Subcutaneous abdominal adipose tissue (tissue), 5 donors: ENCODE data around the gene NEUROG1.
"Not testable (repeated sequence)": the region's sequence is repeated elsewhere in the genome, so short reads cannot be mapped to it uniquely, and the experiment has no call there.

Experiments used
- H3K27ac ChIP-seq: one replicate; pipeline ENCODE4 v1.7.0; 2013; ENCODE audit warnings: low read depth, mild to moderate bottlenecking, inconsistent platforms, low read length, moderate library complexity
- H3K27me3 ChIP-seq, 5 donors: one replicate each; pipeline ENCODE4 v1.7.0; 2013; ENCODE audit warnings: low read length in 5 of 5, inconsistent platforms in 1 of 5; ENCODE audit not compliant: control insufficient read depth in 5 of 5, insufficient read depth in 4 of 5
- H3K36me3 ChIP-seq, 5 donors: one replicate each; pipeline ENCODE4 v1.7.0; 2013; ENCODE audit warnings: low read length in 5 of 5; ENCODE audit not compliant: control insufficient read depth in 5 of 5, insufficient read depth in 5 of 5
- H3K4me1 ChIP-seq, 5 donors: one replicate each; pipeline ENCODE4 v1.7.0; 2013; ENCODE audit warnings: low read length in 5 of 5, mild to moderate bottlenecking in 3 of 5, moderate library complexity in 1 of 5; ENCODE audit not compliant: control insufficient read depth in 5 of 5, insufficient read depth in 5 of 5
- H3K4me3 ChIP-seq, 5 donors: one replicate each; pipeline ENCODE4 v1.7.0; 2013; ENCODE audit warnings: low read length in 5 of 5, low read depth in 1 of 5
- H3K9ac ChIP-seq, 5 donors: one replicate each; pipeline ENCODE4 v1.7.0; 2013; ENCODE audit warnings: low read length in 5 of 5, mild to moderate bottlenecking in 4 of 5, moderate library complexity in 3 of 5
- H3K9me3 ChIP-seq, 5 donors: one replicate each; pipeline ENCODE4 v1.7.0; 2013; ENCODE audit warnings: low read length in 5 of 5; ENCODE audit not compliant: control insufficient read depth in 5 of 5
- donor health status: healthy.
- donor health status: healthy.
- donor health status: healthy.
- donor health status: healthy.
- donor health status: healthy.

NEUROG1 gene

DNA sequence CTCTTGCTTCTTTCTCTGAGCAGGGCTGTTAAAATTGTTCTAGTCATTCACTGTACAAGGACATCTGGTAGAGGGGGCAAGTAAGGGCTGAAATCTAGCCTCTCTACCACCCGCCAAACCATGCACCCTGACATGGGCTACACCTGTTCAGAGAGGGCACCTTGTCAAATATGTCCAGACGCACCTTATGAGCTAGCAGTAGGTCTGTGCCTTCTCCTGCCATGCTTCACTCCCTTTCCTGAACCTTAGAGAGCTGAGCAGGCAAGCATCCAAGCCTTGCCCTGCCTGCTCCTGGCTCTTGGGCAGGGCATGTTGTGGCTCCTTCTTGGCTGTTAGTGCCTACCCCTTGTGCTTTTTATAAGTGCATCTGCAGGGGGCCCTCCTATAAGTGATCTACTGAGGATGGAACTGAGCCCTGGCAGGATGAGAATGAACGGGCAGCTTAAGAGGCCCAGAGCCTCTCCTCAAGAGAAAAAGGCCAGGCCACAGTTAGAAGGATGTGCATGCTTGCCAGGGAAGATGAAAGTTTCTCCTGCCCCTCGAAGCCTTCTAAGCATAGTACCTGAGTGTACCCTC lies 3.8 kb upstream of the NEUROG1 start:
- peaks cover 0 to 35% (median 33%) of the 10 kb centered on the region in 5 donors for H3K4me1 ChIP-seq
- peaks cover 44 to 78% (median 64%) of the 10 kb centered on the region in 5 donors for H3K27me3 ChIP-seq
- peaks cover 0 to 13% (median 0%) of the 10 kb centered on the region in 5 donors for H3K9me3 ChIP-seq
- H3K4me3 ChIP-seq, result no peak overlapping the region
- H3K27ac ChIP-seq, result no peak overlapping the region
- no peaks in the 10 kb centered on the region for H3K36me3 ChIP-seq
- no peak overlapping the region for H3K9ac ChIP-seq

DNA sequence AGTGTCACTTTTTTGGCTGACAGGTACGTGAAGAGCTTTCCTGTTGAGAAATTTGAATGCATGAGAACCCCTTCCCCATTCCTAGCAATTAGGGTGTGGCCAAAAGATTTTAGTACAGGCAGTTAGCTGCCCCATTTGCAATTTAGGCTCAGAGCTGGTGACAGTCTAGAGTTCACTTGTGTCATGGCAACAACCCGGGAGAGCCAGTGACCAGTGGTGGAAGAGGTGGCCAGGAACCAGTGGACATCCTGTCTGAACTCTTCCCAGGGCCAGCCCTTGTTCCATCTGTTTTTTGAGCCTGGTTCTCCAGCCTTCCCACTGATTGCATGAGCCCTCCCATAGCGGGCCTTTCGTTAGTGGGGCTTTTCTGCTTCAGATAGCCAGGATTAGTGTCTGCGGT lies 2.5 kb upstream of the NEUROG1 start:
- peaks cover 0 to 13% (median 0%) of the 10 kb centered on the region in 5 donors for H3K9me3 ChIP-seq
- no peak overlapping the region for H3K4me3 ChIP-seq
- H3K36me3 ChIP-seq, result no peaks in the 10 kb centered on the region
- peaks cover 0 to 25% (median 21%) of the 10 kb centered on the region in 5 donors for H3K4me1 ChIP-seq
- H3K27ac ChIP-seq, result no peak overlapping the region
- H3K9ac ChIP-seq, result no peak overlapping the region
- H3K27me3 ChIP-seq, result peaks cover 38 to 81% (median 67%) of the 10 kb centered on the region in 5 donors

DNA sequence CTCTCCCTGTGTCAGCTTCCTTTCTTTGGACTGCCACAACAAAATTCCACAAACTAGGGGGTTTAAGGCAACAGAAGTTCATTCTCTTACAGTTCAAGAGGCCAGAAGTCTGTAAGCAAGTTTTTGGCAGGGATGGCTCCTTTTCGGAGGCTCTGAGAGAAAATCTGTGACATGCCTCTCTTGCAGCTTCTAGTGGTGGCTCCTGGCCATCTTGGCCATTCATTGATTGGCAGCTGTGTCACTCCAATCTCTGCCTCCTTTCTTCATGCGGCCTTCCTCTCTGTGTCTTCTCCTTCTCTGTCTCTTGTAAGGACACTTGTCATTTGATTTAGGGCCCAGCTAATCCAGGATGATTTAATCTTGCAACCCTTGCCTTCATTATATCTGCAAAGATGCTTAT lies 2.0 kb upstream of the NEUROG1 start:
- Histone ChIP-seq H3K27me3 (peaks cover 43 to 86% (median 68%) of the 10 kb centered on the region in 5 donors), H3K9me3 (peaks cover 0 to 13% (median 0%) of the 10 kb centered on the region in 5 donors), H3K4me1 (peaks cover 0 to 21% (median 18%) of the 10 kb centered on the region in 5 donors), H3K27ac (no peak overlapping the region), H3K9ac (no peak overlapping the region), H3K36me3 (no peaks in the 10 kb centered on the region), H3K4me3 (no peak overlapping the region)

DNA sequence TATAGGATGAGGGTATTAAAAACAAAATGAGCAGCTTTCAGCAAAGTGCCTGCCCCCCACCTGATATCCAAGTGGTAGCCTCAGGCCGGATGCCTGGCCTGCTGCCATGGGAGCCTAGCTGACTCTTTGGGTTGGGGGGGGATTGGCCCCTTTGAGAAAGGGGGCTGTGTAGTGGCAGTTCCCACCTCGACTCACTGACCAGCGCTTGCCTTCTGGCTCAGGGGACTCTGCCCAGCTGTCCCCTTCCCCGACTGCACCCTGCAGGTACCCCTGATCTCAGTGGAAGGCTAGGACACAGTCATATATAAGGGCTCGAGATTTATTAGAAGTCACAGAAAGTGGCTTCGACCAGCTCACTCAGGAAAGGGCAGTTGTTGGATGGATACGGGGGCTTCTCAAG lies 1.5 kb upstream of the NEUROG1 start:
- peaks cover 45 to 89% (median 69%) of the 10 kb centered on the region in 5 donors for H3K27me3 ChIP-seq
- no peaks in the 10 kb centered on the region for H3K36me3 ChIP-seq
- peaks cover 0 to 13% (median 0%) of the 10 kb centered on the region in 5 donors for H3K9me3 ChIP-seq
- no peak overlapping the region for H3K9ac ChIP-seq
- peaks cover 0 to 21% (median 18%) of the 10 kb centered on the region in 5 donors for H3K4me1 ChIP-seq
- H3K4me3 ChIP-seq, result no peak overlapping the region
- H3K27ac ChIP-seq, result no peak overlapping the region

DNA sequence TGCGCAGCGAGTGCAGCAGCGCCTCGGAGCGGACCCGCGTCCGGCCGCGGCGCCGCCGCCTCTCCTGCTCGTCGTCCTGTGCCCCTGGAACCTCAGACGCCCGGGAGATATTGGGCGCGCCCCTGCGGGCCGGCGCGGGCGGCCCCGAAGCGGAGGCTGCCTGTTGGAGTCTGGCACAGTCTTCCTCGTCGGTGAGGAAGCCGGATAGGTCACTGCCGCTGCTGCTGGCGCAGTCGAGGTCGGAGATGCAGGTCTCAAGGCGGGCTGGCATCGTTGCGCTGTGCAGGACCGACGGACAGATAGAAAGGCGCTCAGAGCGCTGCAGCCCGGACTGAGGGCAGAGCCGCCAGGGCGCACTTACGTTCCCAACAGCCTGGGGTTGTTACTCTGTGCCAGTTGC lies 344 bp downstream of the NEUROG1 start:
- no peak overlapping the region for H3K27ac ChIP-seq
- H3K36me3 ChIP-seq, result no peaks in the 10 kb centered on the region
- H3K9me3 ChIP-seq, result peaks cover 0 to 13% (median 0%) of the 10 kb centered on the region in 5 donors
- H3K4me1 ChIP-seq, result peaks cover 0 to 21% (median 18%) of the 10 kb centered on the region in 5 donors
- H3K27me3 ChIP-seq, result peaks cover 53 to 84% (median 70%) of the 10 kb centered on the region in 5 donors
- H3K4me3 ChIP-seq, result peak overlapping the region in 2 of 5 donors; percentile 33 to 39
- H3K9ac ChIP-seq, result no peak overlapping the region

DNA sequence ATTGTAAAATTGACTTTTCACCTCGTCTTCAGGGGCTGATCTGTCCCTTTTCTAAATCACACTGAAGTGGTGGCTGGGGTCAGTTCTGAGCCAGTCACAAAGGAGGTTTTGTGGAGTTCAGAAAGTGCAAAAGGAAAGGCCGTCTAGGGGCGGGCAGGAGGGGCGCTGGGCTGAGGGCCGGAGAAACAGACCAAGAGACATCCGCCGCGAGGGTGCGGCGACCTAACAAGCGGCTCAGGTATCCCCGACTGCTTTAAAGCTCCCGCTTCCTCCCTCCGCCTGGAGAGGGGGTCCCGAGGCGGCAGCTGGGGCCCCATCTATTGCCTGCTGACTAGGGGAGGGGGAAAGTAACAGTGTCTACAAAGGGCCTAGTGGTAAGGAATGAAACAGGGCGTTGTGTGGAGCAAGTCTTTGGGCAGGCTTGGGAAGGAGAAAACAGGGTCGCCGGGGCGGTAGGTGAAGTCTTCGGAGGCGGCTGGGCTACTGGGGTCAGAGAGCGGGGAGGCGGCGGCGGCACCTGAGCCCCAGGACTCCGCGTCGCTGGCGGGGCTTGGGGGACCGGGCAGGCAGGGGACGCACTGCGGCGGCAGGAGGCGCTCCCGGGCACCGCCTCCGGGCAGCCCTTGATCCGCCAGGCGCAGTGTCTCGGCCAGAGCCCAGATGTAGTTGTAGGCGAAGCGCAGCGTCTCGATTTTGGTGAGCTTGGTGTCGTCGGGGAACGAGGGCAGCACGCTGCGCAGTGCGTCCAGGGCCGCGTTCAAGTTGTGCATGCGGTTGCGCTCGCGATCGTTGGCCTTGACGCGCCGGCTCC lies 950 bp downstream of the NEUROG1 start:
- H3K4me3 ChIP-seq, result peak overlapping the region in 2 of 5 donors; percentile 33 to 39
- H3K36me3 ChIP-seq, result no peaks in the 10 kb centered on the region
- H3K4me1 ChIP-seq, result peaks cover 0 to 21% (median 18%) of the 10 kb centered on the region in 5 donors
- no peak overlapping the region for H3K9ac ChIP-seq
- no peak overlapping the region for H3K27ac ChIP-seq
- H3K9me3 ChIP-seq, result peaks cover 0 to 13% (median 0%) of the 10 kb centered on the region in 5 donors
- peaks cover 53 to 80% (median 71%) of the 10 kb centered on the region in 5 donors for H3K27me3 ChIP-seq

DNA sequence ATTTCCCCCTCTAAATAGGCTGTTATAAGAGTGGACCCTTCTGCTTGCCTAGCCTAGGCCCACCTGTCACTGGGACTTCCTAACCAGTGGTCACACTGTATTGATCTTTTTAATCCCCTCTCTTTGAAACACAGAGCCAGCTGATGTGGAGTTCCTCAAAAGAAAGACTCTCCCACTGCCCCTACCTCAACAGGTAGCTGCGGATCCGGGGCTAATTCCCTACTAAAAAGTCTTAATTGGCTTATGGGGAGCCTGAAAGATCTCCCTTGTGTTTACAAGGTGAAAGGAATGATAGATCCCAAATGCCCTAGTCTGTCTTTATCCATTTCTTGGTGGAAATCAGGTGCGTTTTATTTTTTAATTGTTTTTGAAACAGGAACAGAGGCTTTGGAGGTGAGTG lies 2.0 kb downstream of the NEUROG1 start:
- H3K4me3 ChIP-seq, result no peak overlapping the region
- H3K27ac ChIP-seq, result no peak overlapping the region
- peaks cover 0 to 13% (median 0%) of the 10 kb centered on the region in 5 donors for H3K9me3 ChIP-seq
- no peak overlapping the region for H3K9ac ChIP-seq
- H3K4me1 ChIP-seq, result peaks cover 0 to 21% (median 18%) of the 10 kb centered on the region in 5 donors
- H3K27me3 ChIP-seq, result peaks cover 46 to 70% (median 63%) of the 10 kb centered on the region in 5 donors
- H3K36me3 ChIP-seq, result no peaks in the 10 kb centered on the region

DNA sequence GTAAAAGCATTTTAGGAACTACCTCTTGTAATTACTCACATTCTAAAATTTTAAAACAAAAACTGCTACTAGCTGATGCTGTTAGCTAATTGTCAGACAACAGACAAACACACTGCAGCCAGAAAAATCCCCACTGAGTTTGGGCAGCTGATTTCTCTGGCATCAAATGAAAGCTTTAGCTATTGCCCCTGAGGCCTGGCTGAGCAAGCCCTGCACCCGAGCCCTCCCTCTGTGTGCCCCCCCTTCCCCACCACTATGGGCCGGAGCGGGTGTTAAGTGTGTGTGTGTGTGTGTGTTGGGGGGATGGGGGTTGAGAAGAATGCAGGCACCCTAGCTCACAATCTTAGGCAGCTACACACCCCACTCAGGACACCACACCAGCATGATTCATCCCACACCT lies 2.4 kb downstream of the NEUROG1 start:
- no peak overlapping the region for H3K9ac ChIP-seq
- H3K27ac ChIP-seq, result no peak overlapping the region
- H3K27me3 ChIP-seq, result peaks cover 43 to 67% (median 63%) of the 10 kb centered on the region in 5 donors
- H3K36me3 ChIP-seq, result no peaks in the 10 kb centered on the region
- H3K4me1 ChIP-seq, result peaks cover 0 to 21% (median 18%) of the 10 kb centered on the region in 5 donors
- H3K4me3 ChIP-seq, result no peak overlapping the region
- peaks cover 0 to 12% (median 0%) of the 10 kb centered on the region in 5 donors for H3K9me3 ChIP-seq

DNA sequence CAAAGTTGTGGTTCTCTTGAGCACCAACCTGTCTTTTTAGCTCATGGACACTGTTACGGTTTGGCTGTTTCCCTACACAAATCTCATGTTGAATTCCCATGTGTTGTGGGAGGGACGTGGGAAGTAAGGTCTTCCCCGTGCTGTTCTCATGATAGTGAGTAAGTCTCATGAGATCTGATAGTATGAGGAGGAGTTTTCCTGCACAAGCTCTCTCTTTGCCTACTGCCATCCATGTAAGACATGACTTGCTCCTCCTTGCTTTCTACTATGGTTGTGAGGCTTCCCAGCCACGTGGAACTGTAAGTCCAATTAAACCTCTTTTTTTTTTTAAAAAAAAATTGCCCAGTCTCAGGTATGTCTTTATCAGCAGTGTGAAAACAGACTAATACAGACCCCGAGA lies 6.2 kb downstream of the NEUROG1 start:
- H3K27ac ChIP-seq, H3K36me3 ChIP-seq, H3K4me1 ChIP-seq, H3K4me3 ChIP-seq, H3K9ac ChIP-seq, H3K9me3 ChIP-seq: not testable (repeated sequence)
- H3K27me3 ChIP-seq, result peaks cover 23 to 48% (median 30%) of the 10 kb centered on the region in 5 donors

DNA sequence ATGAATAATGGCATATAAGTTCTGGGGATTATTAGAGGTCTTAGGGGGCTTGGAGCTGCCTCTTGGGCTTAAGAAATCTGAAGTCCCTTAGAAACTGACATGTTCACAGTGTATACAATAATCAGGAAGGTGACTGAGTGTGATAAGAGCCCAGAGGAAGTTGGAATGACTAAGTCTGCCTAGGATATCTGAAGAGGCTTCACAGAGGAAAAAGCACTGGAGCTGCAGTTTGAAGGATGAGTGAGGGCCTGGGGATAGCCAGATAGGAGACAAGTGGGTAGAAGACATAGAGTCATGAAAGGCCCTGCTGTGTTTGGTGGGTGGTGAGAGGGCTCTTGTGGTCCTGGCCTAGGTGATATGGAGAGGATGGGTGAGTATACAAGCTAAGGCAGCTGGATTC lies 8.8 kb downstream of the NEUROG1 start:
- H3K27me3 ChIP-seq, result peaks cover 4 to 22% (median 16%) of the 10 kb centered on the region in 5 donors
- H3K4me1 ChIP-seq, result no peaks in the 10 kb centered on the region
- no peak overlapping the region for H3K27ac ChIP-seq
- no peak overlapping the region for H3K9ac ChIP-seq
- no peaks in the 10 kb centered on the region for H3K9me3 ChIP-seq
- H3K36me3 ChIP-seq, result no peaks in the 10 kb centered on the region
- H3K4me3 ChIP-seq, result no peak overlapping the region
